Ishikawa (cell line): ENCODE measurements around the gene MSX1.

ENCODE experiments used
- CEBPB ChIP-seq: IDR thresholded peaks from 2 replicates; pipeline ENCODE4 v1.6.1; 2012
- CREB1 ChIP-seq: IDR thresholded peaks from 2 replicates; pipeline ENCODE4 v1.6.1; 2012; ENCODE audit warnings: low read depth
- EGR1 ChIP-seq: IDR thresholded peaks from 2 replicates; pipeline ENCODE4 v1.6.1; 2012
- EP300 ChIP-seq: IDR thresholded peaks from 2 replicates; pipeline ENCODE4 v1.6.1; 2012; ENCODE audit warnings: borderline replicate concordance
- FOXM1 ChIP-seq: IDR thresholded peaks from 2 replicates; pipeline ENCODE4 v1.6.1; 2012; ENCODE audit warnings: low read depth, borderline replicate concordance
- MAX ChIP-seq: IDR thresholded peaks from 2 replicates; pipeline ENCODE4 v1.6.1; 2012
- NFIC ChIP-seq: IDR thresholded peaks from 2 replicates; pipeline ENCODE4 v1.6.1; 2012
- RAD21 ChIP-seq: IDR thresholded peaks from 2 replicates; pipeline ENCODE4 v1.6.1; 2012; ENCODE audit warnings: low read depth
- TAF1 ChIP-seq: IDR thresholded peaks from 2 replicates; pipeline ENCODE4 v1.6.1; 2012; ENCODE audit warnings: low read depth, mild to moderate bottlenecking
- TCF12 ChIP-seq: IDR thresholded peaks from 2 replicates; pipeline ENCODE4 v1.6.1; 2012; ENCODE audit warnings: low read depth
- TEAD4 ChIP-seq: IDR thresholded peaks from 2 replicates; pipeline ENCODE4 v1.6.1; 2012
- YY1 ChIP-seq: IDR thresholded peaks from 2 replicates; pipeline ENCODE4 v1.6.1; 2012; ENCODE audit warnings: low read depth
- ZBTB7A ChIP-seq: IDR thresholded peaks from 2 replicates; pipeline ENCODE4 v1.6.1; 2012; ENCODE audit warnings: low read depth
- TF ChIP-seq, protein P1 (sequence below): IDR thresholded peaks from 2 replicates; pipeline ENCODE4 v1.6.1; 2012; ENCODE audit warnings: low read depth, mild to moderate bottlenecking
- TF ChIP-seq, protein P2 (sequence below): IDR thresholded peaks from 2 replicates; pipeline ENCODE4 v1.6.1; 2012

MSX1 gene

DNA sequence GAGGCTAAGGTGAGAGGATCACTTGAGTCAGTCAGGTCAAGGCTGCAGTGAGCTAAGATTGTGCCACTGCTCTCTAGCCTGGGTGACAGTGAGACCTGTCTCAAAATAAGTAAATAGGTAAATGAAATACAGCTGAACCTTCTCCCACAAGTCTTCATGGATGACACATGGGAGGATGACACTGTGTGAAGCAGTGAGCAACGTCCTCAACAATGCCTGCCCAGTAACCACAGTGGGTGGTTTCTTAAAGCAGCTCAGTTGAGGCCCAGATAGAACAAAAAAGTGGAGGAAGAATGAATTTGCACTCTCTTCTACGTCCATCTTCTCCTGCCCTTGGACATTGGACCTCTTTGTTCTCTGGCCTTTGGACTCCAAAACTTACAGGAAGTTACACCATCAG, 52.7 kb downstream of the MSX1 start:
- TF ChIP-seq YY1 = no peak
- no peak for TF ChIP-seq CREB1
- TF ChIP-seq CEBPB = no peak
- TF ChIP-seq MAX = no peak
- no peak for TF ChIP-seq FOXM1

- TF ChIP-seq YY1 (no peak), ZBTB7A (no peak), CREB1 (no peak), TCF12 (no peak), CEBPB (no peak), EP300 (no peak), TAF1 (no peak), MAX (no peak), NFIC (no peak), FOXM1 (no peak), EGR1 (no peak), TEAD4 (no peak), RAD21 (no peak)
- TF ChIP-seq, protein P1, sequence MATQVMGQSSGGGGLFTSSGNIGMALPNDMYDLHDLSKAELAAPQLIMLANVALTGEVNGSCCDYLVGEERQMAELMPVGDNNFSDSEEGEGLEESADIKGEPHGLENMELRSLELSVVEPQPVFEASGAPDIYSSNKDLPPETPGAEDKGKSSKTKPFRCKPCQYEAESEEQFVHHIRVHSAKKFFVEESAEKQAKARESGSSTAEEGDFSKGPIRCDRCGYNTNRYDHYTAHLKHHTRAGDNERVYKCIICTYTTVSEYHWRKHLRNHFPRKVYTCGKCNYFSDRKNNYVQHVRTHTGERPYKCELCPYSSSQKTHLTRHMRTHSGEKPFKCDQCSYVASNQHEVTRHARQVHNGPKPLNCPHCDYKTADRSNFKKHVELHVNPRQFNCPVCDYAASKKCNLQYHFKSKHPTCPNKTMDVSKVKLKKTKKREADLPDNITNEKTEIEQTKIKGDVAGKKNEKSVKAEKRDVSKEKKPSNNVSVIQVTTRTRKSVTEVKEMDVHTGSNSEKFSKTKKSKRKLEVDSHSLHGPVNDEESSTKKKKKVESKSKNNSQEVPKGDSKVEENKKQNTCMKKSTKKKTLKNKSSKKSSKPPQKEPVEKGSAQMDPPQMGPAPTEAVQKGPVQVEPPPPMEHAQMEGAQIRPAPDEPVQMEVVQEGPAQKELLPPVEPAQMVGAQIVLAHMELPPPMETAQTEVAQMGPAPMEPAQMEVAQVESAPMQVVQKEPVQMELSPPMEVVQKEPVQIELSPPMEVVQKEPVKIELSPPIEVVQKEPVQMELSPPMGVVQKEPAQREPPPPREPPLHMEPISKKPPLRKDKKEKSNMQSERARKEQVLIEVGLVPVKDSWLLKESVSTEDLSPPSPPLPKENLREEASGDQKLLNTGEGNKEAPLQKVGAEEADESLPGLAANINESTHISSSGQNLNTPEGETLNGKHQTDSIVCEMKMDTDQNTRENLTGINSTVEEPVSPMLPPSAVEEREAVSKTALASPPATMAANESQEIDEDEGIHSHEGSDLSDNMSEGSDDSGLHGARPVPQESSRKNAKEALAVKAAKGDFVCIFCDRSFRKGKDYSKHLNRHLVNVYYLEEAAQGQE = no peak
- TF ChIP-seq, protein P2, sequence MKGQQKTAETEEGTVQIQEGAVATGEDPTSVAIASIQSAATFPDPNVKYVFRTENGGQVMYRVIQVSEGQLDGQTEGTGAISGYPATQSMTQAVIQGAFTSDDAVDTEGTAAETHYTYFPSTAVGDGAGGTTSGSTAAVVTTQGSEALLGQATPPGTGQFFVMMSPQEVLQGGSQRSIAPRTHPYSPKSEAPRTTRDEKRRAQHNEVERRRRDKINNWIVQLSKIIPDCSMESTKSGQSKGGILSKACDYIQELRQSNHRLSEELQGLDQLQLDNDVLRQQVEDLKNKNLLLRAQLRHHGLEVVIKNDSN = no peak
Observed at GRCh38 chr4:4913147-4913561, 53.7 kb downstream of the MSX1 start.
